ENCODE measurements around the gene PDE4B.
"Not testable (repeated sequence)": the region's sequence is repeated elsewhere in the genome, so short reads cannot be mapped to it uniquely, and the experiment has no call there.

PDE4B gene

GRCh38 chr1:65817891-65818290 is 25.2 kb downstream of the PDE4B start:
- DNase-seq, result no peak

GRCh38 chr1:65818966-65819365 is 26.3 kb downstream of the PDE4B start:
- DNase-seq, result no peak

- no peak for DNase-seq
Measured at GRCh38 chr1:65820983-65821382, 28.3 kb downstream of the PDE4B start.

GRCh38 chr1:65821386-65821785 is 28.7 kb downstream of the PDE4B start:
- DNase-seq, result no peak

- no peak for DNase-seq
Measured at GRCh38 chr1:65824103-65824502, 31.4 kb downstream of the PDE4B start.

- DNase-seq, result no peak
Measured at GRCh38 chr1:65825741-65826140, 33.0 kb downstream of the PDE4B start.

GRCh38 chr1:65826782-65827181 is 34.1 kb downstream of the PDE4B start:
- no peak for DNase-seq

GRCh38 chr1:65827346-65827745 is 34.7 kb downstream of the PDE4B start:
- no peak for DNase-seq

GRCh38 chr1:65830306-65830705 is 37.6 kb downstream of the PDE4B start:
- DNase-seq, result no peak

- no peak for DNase-seq
Measured at GRCh38 chr1:65832296-65832695, 39.6 kb downstream of the PDE4B start.

- DNase-seq, result no peak
Measured at GRCh38 chr1:65836686-65837085, 44.0 kb downstream of the PDE4B start.

GRCh38 chr1:65840683-65841082 is 48.0 kb downstream of the PDE4B start:
- DNase-seq, result no peak

GRCh38 chr1:65844296-65844695 is 51.6 kb downstream of the PDE4B start:
- no peak for DNase-seq

GRCh38 chr1:65844821-65845534 is 52.3 kb downstream of the PDE4B start:
- DNase-seq, result no peak

GRCh38 chr1:65845535-65846060 is 52.9 kb downstream of the PDE4B start:
- DNase-seq, result no peak

GRCh38 chr1:65846866-65847265 is 54.2 kb downstream of the PDE4B start:
- DNase-seq, result no peak

GRCh38 chr1:65850281-65850680 is 57.6 kb downstream of the PDE4B start:
- no peak for DNase-seq

GRCh38 chr1:65856591-65856990 is 63.9 kb downstream of the PDE4B start:
- DNase-seq, result not testable (repeated sequence)

- no peak for DNase-seq
Measured at GRCh38 chr1:65866439-65866838, 73.7 kb downstream of the PDE4B start.

- DNase-seq, result no peak
Measured at GRCh38 chr1:65872301-65872700, 79.6 kb downstream of the PDE4B start.

- not testable (repeated sequence) for DNase-seq
Measured at GRCh38 chr1:65878342-65878741, 85.6 kb downstream of the PDE4B start.

GRCh38 chr1:65880611-65881010 is 87.9 kb downstream of the PDE4B start:
- no peak for DNase-seq

- no peak for DNase-seq
Measured at GRCh38 chr1:65881067-65881594, 88.4 kb downstream of the PDE4B start.

GRCh38 chr1:65882076-65882475 is 89.4 kb downstream of the PDE4B start:
- no peak for DNase-seq

- DNase-seq, result no peak
Measured at GRCh38 chr1:65889441-65889840, 96.7 kb downstream of the PDE4B start.
